ENCODE data around the gene DEFB113. TPM values are rescaled to one million over a fixed set of nuclear protein-coding genes. Genes with fewer than 3 reads are reported as not detected.
A peak's percentile ranks its signal among the peaks of the same experiment; 100 is the strongest.

DEFB113 gene
- total and polyA plus RNA-seq, 8 donors: not detected

DNA sequence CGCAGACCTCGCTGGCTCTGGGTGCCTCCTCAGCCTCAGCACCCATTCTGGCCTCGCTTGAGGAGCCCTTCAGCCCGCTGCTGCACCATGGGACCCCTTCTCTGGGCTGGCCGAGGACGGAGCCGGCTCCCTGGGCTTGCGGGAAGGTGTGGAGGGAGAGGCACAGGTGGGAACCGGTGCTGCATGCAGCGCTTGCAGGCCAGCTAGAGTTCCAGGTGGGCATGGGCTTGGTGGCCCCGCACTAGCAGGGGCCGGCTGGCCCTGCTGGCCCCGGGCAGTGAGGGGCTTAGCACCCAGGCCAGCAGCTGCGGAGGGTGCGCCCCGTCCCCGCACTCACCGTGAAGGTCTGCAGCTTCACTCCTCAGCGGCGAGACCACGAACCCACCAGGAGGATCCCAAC, 35.9 kb downstream of the DEFB113 start:
- intact Hi-C loops (cut with DNase I): no loop called here
- H3K36me3 ChIP-seq: no peaks in the 10 kb centered on the region
- H3K4me1 ChIP-seq: no peaks in the 10 kb centered on the region
- DNase-seq: peak in 2 of 6 donors; percentile 12 to 60
- FAIRE-seq: no peak
- WGBS, 2 donors: 82 to 89% methylated on average over 21 of the region's 21 CpGs
- no peak for ATAC-seq
- no peaks in the 10 kb centered on the region for H3K27me3 ChIP-seq
- TF ChIP-seq, protein P1, sequence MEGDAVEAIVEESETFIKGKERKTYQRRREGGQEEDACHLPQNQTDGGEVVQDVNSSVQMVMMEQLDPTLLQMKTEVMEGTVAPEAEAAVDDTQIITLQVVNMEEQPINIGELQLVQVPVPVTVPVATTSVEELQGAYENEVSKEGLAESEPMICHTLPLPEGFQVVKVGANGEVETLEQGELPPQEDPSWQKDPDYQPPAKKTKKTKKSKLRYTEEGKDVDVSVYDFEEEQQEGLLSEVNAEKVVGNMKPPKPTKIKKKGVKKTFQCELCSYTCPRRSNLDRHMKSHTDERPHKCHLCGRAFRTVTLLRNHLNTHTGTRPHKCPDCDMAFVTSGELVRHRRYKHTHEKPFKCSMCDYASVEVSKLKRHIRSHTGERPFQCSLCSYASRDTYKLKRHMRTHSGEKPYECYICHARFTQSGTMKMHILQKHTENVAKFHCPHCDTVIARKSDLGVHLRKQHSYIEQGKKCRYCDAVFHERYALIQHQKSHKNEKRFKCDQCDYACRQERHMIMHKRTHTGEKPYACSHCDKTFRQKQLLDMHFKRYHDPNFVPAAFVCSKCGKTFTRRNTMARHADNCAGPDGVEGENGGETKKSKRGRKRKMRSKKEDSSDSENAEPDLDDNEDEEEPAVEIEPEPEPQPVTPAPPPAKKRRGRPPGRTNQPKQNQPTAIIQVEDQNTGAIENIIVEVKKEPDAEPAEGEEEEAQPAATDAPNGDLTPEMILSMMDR (IDR thresholded peaks at IDR 0.05): no peak
- no peak overlapping the region for H3K4me3 ChIP-seq
- no peak overlapping the region for H3K27ac ChIP-seq
- no peaks in the 10 kb centered on the region for H3K9me3 ChIP-seq

DNA sequence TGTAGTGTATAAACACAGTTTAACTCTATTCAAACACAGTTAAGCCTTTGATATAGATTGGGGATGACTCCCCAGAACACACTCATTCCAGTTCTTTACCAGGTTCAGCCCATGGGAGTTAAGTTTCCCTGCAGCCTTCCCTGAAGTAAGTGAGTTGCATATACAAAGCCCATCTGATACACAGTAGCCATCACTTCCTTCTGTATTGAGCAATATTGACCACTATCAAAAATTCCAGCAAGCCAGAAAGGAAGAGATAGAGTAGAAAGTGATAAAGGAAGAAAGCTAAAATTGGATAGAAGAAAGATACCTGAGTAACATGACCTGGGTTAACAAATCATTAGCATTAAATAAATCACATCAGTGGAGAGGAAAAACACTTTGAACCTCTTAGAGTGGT, 40.1 kb downstream of the DEFB113 start:
- no peak for FAIRE-seq
- Histone ChIP-seq H3K27ac (no peak overlapping the region), H3K27me3 (no peaks in the 10 kb centered on the region), H3K4me3 (no peak overlapping the region), H3K36me3 (no peaks in the 10 kb centered on the region), H3K4me1 (no peaks in the 10 kb centered on the region), H3K9me3 (no peaks in the 10 kb centered on the region)
- DNase-seq: no peak
- intact Hi-C loops (cut with DNase I): no loop called here
- ATAC-seq: no peak
- TF ChIP-seq, protein P1 (IDR thresholded peaks at IDR 0.05): no peak

DNA sequence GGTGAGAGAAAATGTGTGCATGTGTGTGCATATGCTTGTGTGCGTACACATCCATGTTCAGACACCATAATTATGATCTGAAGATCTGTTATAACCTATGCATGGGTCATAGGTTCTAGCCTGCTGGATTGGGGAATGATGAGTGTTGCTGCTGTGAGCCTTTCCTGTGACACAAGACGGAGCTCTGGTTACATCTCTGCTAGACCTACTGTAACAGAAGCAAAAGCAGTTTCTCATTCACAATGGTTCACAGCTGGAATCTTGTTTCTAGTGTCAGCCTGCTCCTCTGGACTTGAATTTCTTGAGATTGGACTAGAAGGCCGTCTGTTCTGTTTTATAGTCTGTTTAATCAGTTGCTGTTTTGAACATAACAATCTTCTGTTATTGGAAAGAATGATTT, 45.6 kb downstream of the DEFB113 start:
- H3K36me3 ChIP-seq: no peaks in the 10 kb centered on the region
- H3K9me3 ChIP-seq: no peaks in the 10 kb centered on the region
- TF ChIP-seq, protein P1 (IDR thresholded peaks at IDR 0.05): no peak
- DNase-seq (no peak), ATAC-seq (no peak), FAIRE-seq (no peak)
- H3K4me1 ChIP-seq: no peaks in the 10 kb centered on the region
- intact Hi-C loops (cut with DNase I): no loop called here
- no peak overlapping the region for H3K27ac ChIP-seq
- H3K4me3 ChIP-seq: no peak overlapping the region
- H3K27me3 ChIP-seq: no peaks in the 10 kb centered on the region
- WGBS, 2 donors: 50 to 55% methylated on average over 3 of the region's 3 CpGs

DNA sequence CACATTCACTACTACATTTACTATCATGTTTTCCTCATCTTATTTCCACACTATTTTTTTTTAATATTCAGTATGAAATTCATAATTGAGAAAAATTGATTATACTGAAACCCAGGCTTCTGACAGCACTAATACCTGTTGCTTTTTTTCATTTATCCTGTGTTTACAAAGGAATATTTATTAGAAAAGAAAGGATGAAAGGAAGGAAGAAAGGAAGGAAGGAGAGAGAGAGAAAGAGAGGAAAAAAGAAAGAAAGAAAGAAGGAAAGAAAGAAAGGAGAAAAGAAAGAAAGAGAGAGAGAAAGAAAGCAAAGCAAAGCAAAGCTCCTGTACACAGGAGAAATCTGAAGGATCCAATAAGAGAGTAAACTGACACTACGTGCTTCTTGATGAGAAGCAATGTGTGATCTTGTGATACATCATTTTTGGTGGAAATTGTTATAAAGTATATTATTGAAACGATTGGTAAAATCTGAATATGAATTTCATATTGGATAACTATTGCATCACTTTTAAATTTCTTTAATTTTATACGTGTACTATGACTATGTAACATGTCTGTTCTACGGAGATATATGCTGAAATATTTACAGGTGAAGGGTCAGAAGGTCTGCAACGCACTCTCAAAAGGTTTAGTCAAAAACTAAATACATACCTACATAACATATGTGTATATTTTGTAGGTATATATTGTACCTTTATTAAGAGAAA, 49.3 kb downstream of the DEFB113 start:
- WGBS, 2 donors: 60 to 71% methylated on average over 5 of the region's 5 CpGs
- no peak for FAIRE-seq
- Histone ChIP-seq H3K4me1 (no peaks in the 10 kb centered on the region), H3K9me3 (no peaks in the 10 kb centered on the region), H3K36me3 (no peaks in the 10 kb centered on the region), H3K27me3 (no peaks in the 10 kb centered on the region), H3K27ac (no peak overlapping the region), H3K4me3 (no peak overlapping the region)
- TF ChIP-seq, protein P1 (IDR thresholded peaks at IDR 0.05): no peak
- ATAC-seq: no peak
- intact Hi-C loops (cut with DNase I): no loop called here
- DNase-seq: no peak

DNA sequence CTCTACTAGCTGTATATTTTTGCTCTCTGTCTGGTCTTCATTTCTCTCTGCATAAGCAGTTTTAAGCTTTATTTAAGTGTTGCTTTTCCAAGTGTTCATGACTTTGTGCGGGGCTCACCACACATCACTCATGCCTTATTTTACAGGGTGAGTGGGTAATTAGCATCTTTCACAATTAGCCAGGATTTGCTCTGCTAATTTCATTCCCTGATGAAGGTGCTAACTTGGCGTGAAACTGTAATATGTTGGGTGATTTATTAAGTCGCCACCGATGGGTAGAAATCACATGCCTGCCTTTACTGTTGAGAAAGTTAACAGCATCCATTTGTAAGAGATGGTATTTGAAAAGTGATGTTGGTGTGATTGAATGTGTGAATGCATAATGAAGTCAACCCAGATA, 50.2 kb downstream of the DEFB113 start:
- Histone ChIP-seq H3K27me3 (no peaks in the 10 kb centered on the region), H3K4me1 (no peaks in the 10 kb centered on the region), H3K9me3 (no peaks in the 10 kb centered on the region), H3K27ac (no peak overlapping the region), H3K36me3 (no peaks in the 10 kb centered on the region), H3K4me3 (no peak overlapping the region)
- FAIRE-seq (no peak), ATAC-seq (no peak), DNase-seq (no peak)
- WGBS, 2 donors: 50 to 55% methylated on average over 4 of the region's 4 CpGs
- TF ChIP-seq, protein P1 (IDR thresholded peaks at IDR 0.05): no peak
- intact Hi-C loops (cut with DNase I): no loop called here

All from pancreas (tissue), 10 donors.